Heart left ventricle (tissue), 13 donors: ENCODE data around the gene HOATZ.

Source experiments
- CTCF ChIP-seq, 12 donors: fragments of 200-600 bp; sonication (generic) in 4 of 12; IDR thresholded peaks; one replicate each; pipeline versions ENCODE4 v1.5.0 to v1.8.0; 2018 to 2022; ENCODE audit warnings: antibody characterized with exemption in 12 of 12, mild to moderate bottlenecking in 5 of 12
- POLR2A ChIP-seq, 2 donors: fragments of 450-650 bp; IDR thresholded peaks; one replicate each; pipeline ENCODE4 v1.6.1; 2017; ENCODE audit warnings: antibody characterized with exemption in 2 of 2, mild to moderate bottlenecking in 2 of 2, moderate library complexity in 2 of 2
- donor health status: ischemic (EF 13 %, LVEDD 7.1; RV severe dilation, severe dysfunction).
- donor health status: DM: no; HTN: yes; CAD: no.
- donor health status: DM: no; HTN: no; CAD: no.
- donor health status: ischemic (EF 25% LVEDD 6.9; RV normal size, moderate dysfunction).
- donor health status: ischemic (EF 25% LVEDD 5.7; RV mildly dilated, moderate dysfunction).
- donor health status: ischemic (EF 35%, LVEDD 5.7; RV mildly dilated, moderate dysfunction).
- donor health status: nonischemic (EF 11% LVEDD 7.7; RV severe dilation, severe dysfunction).
- donor health status: DM: yes; HTN: yes; CAD: no.
- donor health status: PGD.
- donor health status: ischemic (EF 29% LVEDD 5.4; RV normal size, mild dysfunction).
- donor health status: nonischemic (EF 23%, LVEDD 6.1; RV moderate dilation, normal function).

GRCh38 chr11:111525456-111525855 lies 10.9 kb downstream of the HOATZ start:
- TF ChIP-seq CTCF (IDR thresholded peaks at IDR 0.05), result no peak
- TF ChIP-seq POLR2A (IDR thresholded peaks at IDR 0.05), result no peak
